ENCODE results near the gene SLC9A2. TPM values are rescaled to one million over a fixed set of nuclear protein-coding genes. Genes with fewer than 3 reads are reported as not detected.

The SLC9A2 gene
- polyA plus RNA-seq, 3 donors, result not detected

- no peak for TF ChIP-seq CTCF (IDR thresholded peaks at IDR 0.05)
- no peaks in the 10 kb centered on the region for H3K9me3 ChIP-seq (replicated peaks in 1 of 2; ENCODE audit: control insufficient read depth in 1 of 2, insufficient read depth in 1 of 2, low read length in 2 of 2)
- Mint-ChIP-seq H3K36me3 (no peaks in the 10 kb centered on the region), H3K9me3 (peaks cover 0 to 4% (median 0%) of the 10 kb centered on the region in 7 donors), H3K27me3 (ENCODE audit: low read depth in 3 of 3) (peaks cover 0 to 6% (median 0%) of the 10 kb centered on the region in 3 donors), H3K4me1 (no peaks in the 10 kb centered on the region), H3K27ac (no peak overlapping the region), H3K4me3 (no peak overlapping the region)
- 83% methylated on average over 2 of the region's 2 CpGs for WGBS (ENCODE audit: insufficient coverage)
- H3K4me1 ChIP-seq (ENCODE audit: control insufficient read depth in 1 of 2, insufficient read depth in 2 of 2, low read length in 2 of 2), result no peaks in the 10 kb centered on the region
- H3K4me3 ChIP-seq (replicated peaks in 1 of 3; ENCODE audit: low read depth in 2 of 3, low read length in 3 of 3), result no peak overlapping the region
- intact Hi-C loops (cut with micrococcal nuclease), result no loop called here
- H2AFZ ChIP-seq (ENCODE audit: insufficient read depth, low read depth, low read length, poor library complexity, severe bottlenecking), result no peak overlapping the region
- no peak overlapping the region for H3K4me2 ChIP-seq (replicated peaks; ENCODE audit: extremely low read depth, low read length, poor library complexity, severe bottlenecking)
- no peak overlapping the region for H3K27ac ChIP-seq (ENCODE audit: low read depth in 1 of 2, low read length in 2 of 2)
- no peak for DNase-seq
- no peaks in the 10 kb centered on the region for H3K27me3 ChIP-seq (ENCODE audit: control insufficient read depth in 2 of 2, insufficient read depth in 2 of 2, low read length in 2 of 2)
- no peaks in the 10 kb centered on the region for H4K20me1 ChIP-seq (ENCODE audit: insufficient read depth, low read length)
- H3K36me3 ChIP-seq (replicated peaks in 1 of 2; ENCODE audit: control insufficient read depth in 1 of 2, insufficient read depth in 2 of 2, low read length in 2 of 2), result no peaks in the 10 kb centered on the region
- H3K9ac ChIP-seq (ENCODE audit: insufficient read depth, low read length, poor library complexity, severe bottlenecking), result no peak overlapping the region
- no peaks in the 10 kb centered on the region for H3K79me2 ChIP-seq (ENCODE audit: insufficient read depth, low read length)
These were observed 32.8 kb downstream of the SLC9A2 start for GRCh38 chr2:102652126-102652525.

- whole genome bisulfite sequencing (ENCODE audit: insufficient coverage), result 96% methylated on average over 6 of the region's 7 CpGs
- no peak overlapping the region for H3K9ac ChIP-seq (ENCODE audit: insufficient read depth, low read length, poor library complexity, severe bottlenecking)
- no peak overlapping the region for H3K4me2 ChIP-seq (replicated peaks; ENCODE audit: extremely low read depth, low read length, poor library complexity, severe bottlenecking)
- no peaks in the 10 kb centered on the region for H3K9me3 ChIP-seq (replicated peaks in 1 of 2; ENCODE audit: control insufficient read depth in 1 of 2, insufficient read depth in 1 of 2, low read length in 2 of 2)
- TF ChIP-seq CTCF (IDR thresholded peaks at IDR 0.05), result no peak
- no peaks in the 10 kb centered on the region for H4K20me1 ChIP-seq (ENCODE audit: insufficient read depth, low read length)
- no peak overlapping the region for H3K4me3 ChIP-seq (replicated peaks in 1 of 3; ENCODE audit: low read depth in 2 of 3, low read length in 3 of 3)
- no peaks in the 10 kb centered on the region for H3K36me3 Mint-ChIP-seq
- no peaks in the 10 kb centered on the region for H3K79me2 ChIP-seq (ENCODE audit: insufficient read depth, low read length)
- H3K27ac ChIP-seq (ENCODE audit: low read depth in 1 of 2, low read length in 2 of 2), result no peak overlapping the region
- H3K4me1 Mint-ChIP-seq, result peaks cover 4% of the 10 kb centered on the region
- no peaks in the 10 kb centered on the region for H3K36me3 ChIP-seq (replicated peaks in 1 of 2; ENCODE audit: control insufficient read depth in 1 of 2, insufficient read depth in 2 of 2, low read length in 2 of 2)
- peaks cover 0 to 3% (median 2%) of the 10 kb centered on the region in 3 donors for H3K27me3 Mint-ChIP-seq (ENCODE audit: low read depth in 3 of 3)
- H3K27ac Mint-ChIP-seq, result no peak overlapping the region
- no peak overlapping the region for H3K4me3 Mint-ChIP-seq
- intact Hi-C loops (cut with micrococcal nuclease), result no loop called here
- H3K4me1 ChIP-seq (ENCODE audit: control insufficient read depth in 1 of 2, insufficient read depth in 2 of 2, low read length in 2 of 2), result no peaks in the 10 kb centered on the region
- no peaks in the 10 kb centered on the region for H3K27me3 ChIP-seq (ENCODE audit: control insufficient read depth in 2 of 2, insufficient read depth in 2 of 2, low read length in 2 of 2)
- no peak for DNase-seq
- peaks cover 0 to 2% (median 0%) of the 10 kb centered on the region in 7 donors for H3K9me3 Mint-ChIP-seq
- H2AFZ ChIP-seq (ENCODE audit: insufficient read depth, low read depth, low read length, poor library complexity, severe bottlenecking), result no peak overlapping the region
These were observed 38.4 kb downstream of the SLC9A2 start for GRCh38 chr2:102657770-102658169.
